Endothelial cell (in vitro differentiated cells): ENCODE data around the gene MVB12B. TPM values are rescaled to one million over a fixed set of nuclear protein-coding genes. Genes with fewer than 3 reads are reported as not detected.

Experiments
- DNase-seq: peaks from one replicate; pipeline ENCODE4 v3.0.0; 2021; ENCODE audit warnings: low spot score
- H3K27ac Mint-ChIP-seq: one replicate; pipeline ENCODE4 v1.8.0; 2021; ENCODE audit warnings: mixed read lengths, inconsistent platforms; ENCODE audit not compliant: unreplicated experiment
- H3K27me3 Mint-ChIP-seq: one replicate; pipeline ENCODE4 v1.8.0; 2021; ENCODE audit warnings: mild to moderate bottlenecking, moderate library complexity, mixed read lengths, inconsistent platforms; ENCODE audit not compliant: unreplicated experiment
- H3K36me3 Mint-ChIP-seq: one replicate; pipeline ENCODE4 v1.8.0; 2021; ENCODE audit warnings: mild to moderate bottlenecking, low read depth, mixed read lengths, inconsistent platforms; ENCODE audit not compliant: unreplicated experiment
- H3K4me1 Mint-ChIP-seq: one replicate; pipeline ENCODE4 v1.8.0; 2021; ENCODE audit warnings: mild to moderate bottlenecking, mixed read lengths, inconsistent platforms; ENCODE audit not compliant: unreplicated experiment
- H3K4me3 Mint-ChIP-seq: one replicate; pipeline ENCODE4 v1.8.0; 2021; ENCODE audit warnings: mild to moderate bottlenecking, mixed read lengths, inconsistent platforms; ENCODE audit not compliant: unreplicated experiment
- H3K9me3 Mint-ChIP-seq: one replicate; pipeline ENCODE4 v1.8.0; 2021; ENCODE audit warnings: mixed read lengths, inconsistent platforms; ENCODE audit not compliant: unreplicated experiment
- total RNA-seq: library from RNA; stranded (reverse); fragmentation: NEBNext Ultra II Directional; extraction: Animal tissue kit (Norgen Biotek cat#: 25700); gene quantifications from one replicate; pipeline ENCODE4 v1.2.1, GENCODE V29; 2021; ENCODE audit not compliant: unreplicated experiment
- TF ChIP-seq, protein P1 (sequence below): fragments of 200-600 bp; sonication (generic); IDR thresholded peaks from one replicate; pipeline ENCODE4 v1.5.0; 2021; ENCODE audit warnings: antibody characterized with exemption; ENCODE audit not compliant: unreplicated experiment

Gene MVB12B
- total RNA-seq, 1 donor from 2014 or later, result 18.8 TPM

DNA sequence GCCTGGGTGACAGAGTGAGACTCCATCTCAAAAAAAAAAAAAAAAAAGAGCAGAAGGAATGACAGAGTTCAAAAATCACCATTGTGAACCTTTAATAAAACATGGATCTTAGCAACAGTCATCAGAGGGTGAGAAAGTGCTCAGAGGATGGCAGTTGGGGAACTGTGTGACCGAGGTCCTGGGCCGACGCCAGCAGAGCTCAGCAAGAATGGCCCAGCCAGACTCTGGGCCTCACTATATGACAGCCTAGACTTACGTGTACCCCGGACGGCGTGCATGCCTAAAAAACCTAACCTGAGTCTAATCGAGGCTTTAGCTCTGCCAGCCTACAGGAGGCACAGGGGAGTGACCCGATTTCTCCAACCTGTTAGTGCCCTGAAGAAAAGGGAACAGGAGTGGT lies 64.3 kb downstream of the MVB12B start:
- Mint-ChIP-seq H3K4me1 (peaks cover 25% of the 10 kb centered on the region), H3K9me3 (no peaks in the 10 kb centered on the region), H3K4me3 (no peak overlapping the region), H3K27ac (no peak overlapping the region), H3K27me3 (no peaks in the 10 kb centered on the region), H3K36me3 (peaks cover 5% of the 10 kb centered on the region)
- no peak for DNase-seq
- TF ChIP-seq, protein P1, sequence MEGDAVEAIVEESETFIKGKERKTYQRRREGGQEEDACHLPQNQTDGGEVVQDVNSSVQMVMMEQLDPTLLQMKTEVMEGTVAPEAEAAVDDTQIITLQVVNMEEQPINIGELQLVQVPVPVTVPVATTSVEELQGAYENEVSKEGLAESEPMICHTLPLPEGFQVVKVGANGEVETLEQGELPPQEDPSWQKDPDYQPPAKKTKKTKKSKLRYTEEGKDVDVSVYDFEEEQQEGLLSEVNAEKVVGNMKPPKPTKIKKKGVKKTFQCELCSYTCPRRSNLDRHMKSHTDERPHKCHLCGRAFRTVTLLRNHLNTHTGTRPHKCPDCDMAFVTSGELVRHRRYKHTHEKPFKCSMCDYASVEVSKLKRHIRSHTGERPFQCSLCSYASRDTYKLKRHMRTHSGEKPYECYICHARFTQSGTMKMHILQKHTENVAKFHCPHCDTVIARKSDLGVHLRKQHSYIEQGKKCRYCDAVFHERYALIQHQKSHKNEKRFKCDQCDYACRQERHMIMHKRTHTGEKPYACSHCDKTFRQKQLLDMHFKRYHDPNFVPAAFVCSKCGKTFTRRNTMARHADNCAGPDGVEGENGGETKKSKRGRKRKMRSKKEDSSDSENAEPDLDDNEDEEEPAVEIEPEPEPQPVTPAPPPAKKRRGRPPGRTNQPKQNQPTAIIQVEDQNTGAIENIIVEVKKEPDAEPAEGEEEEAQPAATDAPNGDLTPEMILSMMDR, result no peak

DNA sequence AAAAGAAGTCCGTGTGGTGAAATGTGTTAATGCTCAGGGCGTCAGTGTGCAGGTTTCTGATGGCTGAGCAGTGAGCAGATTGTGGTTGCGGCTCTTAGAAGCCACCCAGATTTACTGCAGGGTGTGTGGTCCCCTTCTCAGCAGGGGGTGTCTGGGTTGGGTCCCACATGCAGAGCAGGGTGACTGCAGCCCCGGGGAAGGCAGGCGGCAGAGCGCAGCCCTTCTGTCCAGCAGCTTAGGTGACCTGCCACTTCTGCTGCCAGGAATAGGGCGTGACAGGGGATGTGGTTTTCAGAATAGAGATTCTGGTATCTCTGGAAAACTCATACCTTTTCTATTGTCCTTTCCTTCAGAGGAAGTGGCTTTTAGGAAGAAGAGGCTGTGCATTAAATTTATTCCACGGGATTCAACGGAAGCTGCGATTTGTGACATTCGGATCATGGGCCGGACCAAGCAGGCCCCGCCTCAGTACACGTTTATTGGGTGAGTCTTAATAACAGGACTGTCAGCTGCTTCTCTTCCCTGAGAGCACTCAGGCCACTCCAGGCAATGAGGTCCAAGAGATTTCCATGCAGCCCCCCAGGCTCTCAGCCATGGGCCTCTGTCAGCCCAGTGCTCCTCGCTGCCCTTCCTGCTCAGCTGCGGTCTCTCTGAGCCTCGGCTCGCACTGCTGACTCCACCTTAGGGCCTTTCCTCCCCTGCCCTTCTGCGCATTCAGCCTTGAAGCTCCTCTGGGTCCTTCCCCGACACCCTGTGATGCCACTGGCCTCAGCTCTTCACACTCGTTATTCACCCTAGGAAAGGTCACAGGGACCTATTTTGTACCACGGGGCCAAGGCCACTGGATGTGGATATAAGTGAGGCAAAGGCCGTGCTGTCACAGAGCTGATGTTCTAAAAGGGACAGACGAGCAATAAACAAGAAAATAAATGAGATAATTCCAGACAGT lies 65.4 kb downstream of the MVB12B start:
- H3K4me3 Mint-ChIP-seq, result peak overlapping the region; percentile 26
- peaks cover 25% of the 10 kb centered on the region for H3K4me1 Mint-ChIP-seq
- H3K9me3 Mint-ChIP-seq, result no peaks in the 10 kb centered on the region
- no peak for DNase-seq
- peaks cover 9% of the 10 kb centered on the region for H3K36me3 Mint-ChIP-seq
- TF ChIP-seq, protein P1, result no peak
- H3K27ac Mint-ChIP-seq, result no peak overlapping the region
- no peaks in the 10 kb centered on the region for H3K27me3 Mint-ChIP-seq

DNA sequence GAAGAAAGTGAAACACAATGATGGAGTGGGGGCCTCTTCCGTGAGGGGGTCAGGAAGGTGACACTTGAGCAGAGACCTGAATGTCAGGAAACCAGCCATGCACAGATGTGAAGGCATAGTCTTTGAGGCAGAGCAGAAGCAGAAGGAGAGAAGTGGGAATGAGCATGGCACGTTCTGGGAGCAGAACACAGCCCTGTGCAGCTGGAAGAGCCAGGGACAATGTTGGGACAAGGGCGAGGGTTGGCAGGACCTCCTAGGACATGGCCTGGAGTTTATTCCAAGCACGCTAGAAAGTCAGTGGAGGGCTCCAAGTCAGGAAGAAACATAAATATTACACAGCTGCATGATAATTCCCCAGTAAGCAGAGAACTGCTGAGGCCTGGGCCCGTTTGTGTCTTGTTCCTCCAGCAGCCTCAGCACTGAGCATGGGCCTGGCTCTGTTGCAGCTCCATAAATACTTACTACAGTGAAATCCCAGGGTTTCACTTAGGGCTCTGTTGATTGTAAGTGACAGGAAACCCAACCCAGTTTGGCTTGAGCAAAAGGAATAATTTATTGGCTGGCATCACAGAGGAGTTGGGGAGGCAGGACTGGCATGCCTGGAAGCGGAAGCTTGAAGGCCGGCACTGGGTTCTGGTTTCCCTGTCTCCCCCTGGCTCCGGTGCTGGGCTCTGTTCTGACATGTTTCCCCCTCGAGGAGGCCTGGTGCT lies 66.2 kb downstream of the MVB12B start:
- H3K27ac Mint-ChIP-seq, result no peak overlapping the region
- no peak for DNase-seq

GRCh38 chr9:126393876-126394275 lies 67.2 kb downstream of the MVB12B start:
- no peak overlapping the region for H3K4me3 Mint-ChIP-seq
- no peak for DNase-seq
- H3K4me1 Mint-ChIP-seq, result peaks cover 25% of the 10 kb centered on the region
- TF ChIP-seq, protein P1, result no peak
- H3K36me3 Mint-ChIP-seq, result peaks cover 9% of the 10 kb centered on the region
- no peaks in the 10 kb centered on the region for H3K9me3 Mint-ChIP-seq
- no peaks in the 10 kb centered on the region for H3K27me3 Mint-ChIP-seq
- H3K27ac Mint-ChIP-seq, result no peak overlapping the region

More for the DNA sequence above, 66.2 kb downstream of the MVB12B start:
- Mint-ChIP-seq H3K36me3 (peaks cover 9% of the 10 kb centered on the region), H3K9me3 (no peaks in the 10 kb centered on the region), H3K27me3 (no peaks in the 10 kb centered on the region), H3K4me1 (peaks cover 25% of the 10 kb centered on the region), H3K4me3 (peak overlapping the region; percentile 26)
- TF ChIP-seq, protein P1, result no peak
